Measurements from ENCODE around the gene ADARB2.
"Not testable (repeated sequence)": the region's sequence is repeated elsewhere in the genome, so short reads cannot be mapped to it uniquely, and the experiment has no call there.

The ADARB2 gene

DNA sequence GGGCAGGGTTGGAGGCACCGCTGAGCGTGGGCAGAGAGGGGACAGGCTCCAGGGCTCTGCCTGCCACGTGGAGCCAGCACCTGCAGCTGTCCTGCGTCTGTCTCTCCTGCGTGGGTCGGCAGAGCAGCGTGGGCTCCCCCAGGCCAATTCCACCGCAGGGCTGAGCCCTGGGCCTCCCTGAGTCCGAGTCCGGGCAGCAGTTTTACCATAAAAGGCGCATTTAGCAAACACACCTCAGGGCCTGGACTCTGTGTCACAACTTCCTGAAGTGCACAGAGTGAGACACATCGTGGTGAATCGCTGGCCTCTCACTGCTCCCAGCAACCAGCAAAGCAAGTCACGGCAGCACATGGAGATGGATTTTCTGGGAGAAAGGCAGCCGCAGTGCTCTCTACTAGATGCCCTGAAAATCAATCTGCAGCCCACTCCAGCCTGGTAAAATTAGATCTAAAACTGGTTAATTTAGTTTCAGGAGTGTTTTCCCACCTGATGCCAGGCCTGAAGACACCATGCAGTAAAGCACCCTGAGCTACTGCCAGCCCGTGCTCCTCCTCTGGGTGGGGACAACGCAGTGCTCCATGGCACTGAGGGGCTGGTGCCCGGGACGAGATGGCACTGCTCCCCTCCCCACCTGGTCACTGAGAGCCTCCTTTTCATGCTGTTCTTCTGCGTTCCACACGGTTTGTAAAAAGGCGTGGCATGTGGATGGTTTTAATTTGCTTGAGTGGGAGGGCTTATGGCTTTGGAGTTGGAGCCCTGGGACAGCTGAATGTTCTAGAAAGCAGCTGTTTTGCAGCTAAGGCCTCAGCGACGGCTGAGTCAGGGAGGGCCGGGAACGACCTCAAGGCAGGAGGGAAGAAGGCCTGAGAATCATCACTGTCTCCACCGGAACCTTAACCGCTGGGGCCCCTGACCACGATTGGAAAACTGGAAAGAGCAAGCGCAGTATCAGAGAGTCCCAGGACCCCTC is 336.9 kb downstream of the ADARB2 start:
- Histone ChIP-seq H3K4me3 (ENCODE audit: severe bottlenecking) (no peak overlapping the region), H3K27ac (ENCODE audit: poor library complexity, severe bottlenecking) (no peak overlapping the region), H3K9me3 (ENCODE audit: severe bottlenecking) (no peaks in the 10 kb centered on the region), H3K4me1 (ENCODE audit: insufficient read depth, poor library complexity, severe bottlenecking) (no peaks in the 10 kb centered on the region), H3K27me3 (ENCODE audit: insufficient read depth, poor library complexity, severe bottlenecking) (no peaks in the 10 kb centered on the region), H3K36me3 (ENCODE audit: low read depth) (no peaks in the 10 kb centered on the region)
- ATAC-seq (ENCODE audit: low read depth) (peak; percentile 38), DNase-seq (ENCODE audit: low spot score) (no peak)
- TF ChIP-seq, protein P1, sequence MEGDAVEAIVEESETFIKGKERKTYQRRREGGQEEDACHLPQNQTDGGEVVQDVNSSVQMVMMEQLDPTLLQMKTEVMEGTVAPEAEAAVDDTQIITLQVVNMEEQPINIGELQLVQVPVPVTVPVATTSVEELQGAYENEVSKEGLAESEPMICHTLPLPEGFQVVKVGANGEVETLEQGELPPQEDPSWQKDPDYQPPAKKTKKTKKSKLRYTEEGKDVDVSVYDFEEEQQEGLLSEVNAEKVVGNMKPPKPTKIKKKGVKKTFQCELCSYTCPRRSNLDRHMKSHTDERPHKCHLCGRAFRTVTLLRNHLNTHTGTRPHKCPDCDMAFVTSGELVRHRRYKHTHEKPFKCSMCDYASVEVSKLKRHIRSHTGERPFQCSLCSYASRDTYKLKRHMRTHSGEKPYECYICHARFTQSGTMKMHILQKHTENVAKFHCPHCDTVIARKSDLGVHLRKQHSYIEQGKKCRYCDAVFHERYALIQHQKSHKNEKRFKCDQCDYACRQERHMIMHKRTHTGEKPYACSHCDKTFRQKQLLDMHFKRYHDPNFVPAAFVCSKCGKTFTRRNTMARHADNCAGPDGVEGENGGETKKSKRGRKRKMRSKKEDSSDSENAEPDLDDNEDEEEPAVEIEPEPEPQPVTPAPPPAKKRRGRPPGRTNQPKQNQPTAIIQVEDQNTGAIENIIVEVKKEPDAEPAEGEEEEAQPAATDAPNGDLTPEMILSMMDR (IDR thresholded peaks at IDR 0.05; ENCODE audit: poor library complexity, severe bottlenecking) = no peak

DNA sequence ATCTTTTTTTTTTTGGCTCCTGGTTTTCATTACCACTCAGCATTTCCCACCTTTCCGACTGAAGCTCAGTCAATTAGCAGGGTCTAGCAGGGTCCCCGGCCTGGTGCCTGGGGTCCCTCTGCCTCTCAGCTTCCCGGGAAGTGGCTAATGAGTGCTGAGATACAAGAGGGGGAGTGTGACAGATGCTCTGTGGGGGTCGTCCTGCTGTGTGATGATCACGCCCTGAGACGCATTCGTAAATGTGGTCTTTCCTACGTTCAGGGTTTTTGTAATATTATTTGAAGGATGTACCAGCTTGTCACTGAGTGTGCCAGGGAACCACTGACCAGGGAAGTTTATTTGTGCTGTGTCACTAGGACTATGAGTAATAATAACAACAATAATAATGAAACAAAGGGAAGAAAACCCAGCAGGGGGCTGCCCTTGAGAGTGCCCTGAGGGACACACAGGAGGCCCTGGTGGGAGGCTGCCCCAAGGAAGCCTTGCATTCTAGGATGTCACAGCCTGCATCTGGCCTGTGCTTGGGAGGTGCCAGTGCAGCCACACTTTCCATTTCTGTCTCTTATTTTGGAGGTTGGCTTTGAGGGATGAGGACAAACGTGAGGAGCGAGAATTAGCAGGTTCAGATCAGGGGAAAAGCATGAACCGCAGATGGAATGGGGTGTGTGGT is 337.8 kb downstream of the ADARB2 start:
- Histone ChIP-seq H3K4me3 (ENCODE audit: severe bottlenecking) (no peak overlapping the region), H3K36me3 (ENCODE audit: low read depth) (no peaks in the 10 kb centered on the region), H3K9me3 (ENCODE audit: severe bottlenecking) (no peaks in the 10 kb centered on the region), H3K4me1 (ENCODE audit: insufficient read depth, poor library complexity, severe bottlenecking) (no peaks in the 10 kb centered on the region), H3K27me3 (ENCODE audit: insufficient read depth, poor library complexity, severe bottlenecking) (no peaks in the 10 kb centered on the region), H3K27ac (ENCODE audit: poor library complexity, severe bottlenecking) (no peak overlapping the region)
- ATAC-seq (ENCODE audit: low read depth) (no peak), DNase-seq (ENCODE audit: low spot score) (no peak)
- TF ChIP-seq, protein P1 (IDR thresholded peaks at IDR 0.05; ENCODE audit: poor library complexity, severe bottlenecking) = no peak

DNA sequence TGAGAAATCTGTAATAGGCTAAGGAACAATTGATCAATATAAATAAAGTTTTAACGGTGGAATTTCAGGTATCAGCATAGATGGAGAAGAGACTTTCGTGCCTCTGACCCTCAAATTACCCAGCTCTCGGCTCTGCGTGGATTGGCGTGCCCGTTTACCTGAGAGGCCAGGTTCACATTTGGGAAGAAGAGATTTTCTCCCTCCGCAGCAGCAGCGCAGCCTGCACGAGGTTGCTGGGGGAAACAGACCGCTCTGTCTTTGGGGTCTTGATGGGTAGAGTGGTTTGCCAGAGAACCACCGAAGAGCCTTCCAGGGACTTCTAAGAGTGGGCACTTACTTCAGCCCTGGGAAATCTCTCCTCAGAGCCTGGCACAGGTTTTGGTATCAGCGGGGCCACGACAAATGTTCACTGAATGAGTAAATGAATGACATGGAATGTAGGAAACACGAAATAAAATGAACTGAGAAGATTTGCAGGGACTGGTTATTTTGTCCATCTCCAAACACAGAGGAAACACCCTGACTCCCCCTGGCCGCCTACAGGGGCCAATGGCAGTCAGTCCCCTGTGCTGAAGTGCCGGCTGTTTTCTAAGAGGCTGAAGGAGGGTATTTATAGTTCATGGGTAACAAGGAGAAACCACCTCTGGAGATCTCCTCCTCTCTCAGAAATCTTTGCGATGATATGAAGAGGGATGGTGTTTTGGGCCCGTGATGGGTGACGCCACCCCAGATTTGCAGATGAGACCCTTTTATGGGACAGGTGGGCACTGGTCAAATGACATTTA is 338.5 kb downstream of the ADARB2 start:
- ATAC-seq (ENCODE audit: low read depth) = no peak
- TF ChIP-seq, protein P1 (IDR thresholded peaks at IDR 0.05; ENCODE audit: poor library complexity, severe bottlenecking) = no peak
- DNase-seq (ENCODE audit: low spot score) = no peak
- no peaks in the 10 kb centered on the region for H3K4me1 ChIP-seq (ENCODE audit: insufficient read depth, poor library complexity, severe bottlenecking)
- no peaks in the 10 kb centered on the region for H3K27me3 ChIP-seq (ENCODE audit: insufficient read depth, poor library complexity, severe bottlenecking)
- no peak overlapping the region for H3K4me3 ChIP-seq (ENCODE audit: severe bottlenecking)
- no peak overlapping the region for H3K27ac ChIP-seq (ENCODE audit: poor library complexity, severe bottlenecking)
- no peaks in the 10 kb centered on the region for H3K9me3 ChIP-seq (ENCODE audit: severe bottlenecking)
- no peaks in the 10 kb centered on the region for H3K36me3 ChIP-seq (ENCODE audit: low read depth)

GRCh38 chr10:1398116-1398515 is 339.2 kb downstream of the ADARB2 start:
- not testable (repeated sequence) for H3K27me3 ChIP-seq (ENCODE audit: insufficient read depth, poor library complexity, severe bottlenecking); H3K4me1 ChIP-seq (ENCODE audit: insufficient read depth, poor library complexity, severe bottlenecking); H3K4me3 ChIP-seq (ENCODE audit: severe bottlenecking); H3K36me3 ChIP-seq (ENCODE audit: low read depth); H3K9me3 ChIP-seq (ENCODE audit: severe bottlenecking); ATAC-seq (ENCODE audit: low read depth); H3K27ac ChIP-seq (ENCODE audit: poor library complexity, severe bottlenecking); DNase-seq (ENCODE audit: low spot score)

DNA sequence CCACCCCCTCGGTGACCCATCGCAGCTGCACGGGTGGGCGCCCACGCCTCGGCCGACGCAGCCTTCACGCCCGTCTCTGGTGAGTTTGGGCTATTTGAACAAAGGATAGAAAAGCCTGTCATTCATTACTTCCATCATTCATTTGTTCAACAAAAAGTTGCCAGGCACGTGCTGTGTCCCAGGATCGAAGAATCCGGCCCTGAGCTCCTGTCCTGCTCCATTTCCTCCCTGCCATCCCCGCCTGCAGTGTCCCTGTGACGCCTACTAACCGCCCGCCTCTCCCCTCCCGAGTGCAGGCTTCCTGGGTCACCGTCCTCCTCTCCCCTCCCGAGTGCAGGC is 341.1 kb downstream of the ADARB2 start:
- TF ChIP-seq, protein P1 (IDR thresholded peaks at IDR 0.05; ENCODE audit: poor library complexity, severe bottlenecking) = no peak
- ATAC-seq (ENCODE audit: low read depth) = no peak
- no peaks in the 10 kb centered on the region for H3K36me3 ChIP-seq (ENCODE audit: low read depth)

More for the DNA sequence above, 341.1 kb downstream of the ADARB2 start:
- DNase-seq (ENCODE audit: low spot score) = no peak
- no peak overlapping the region for H3K4me3 ChIP-seq (ENCODE audit: severe bottlenecking)
- no peak overlapping the region for H3K27ac ChIP-seq (ENCODE audit: poor library complexity, severe bottlenecking)
- H3K4me1 ChIP-seq (ENCODE audit: insufficient read depth, poor library complexity, severe bottlenecking) = no peaks in the 10 kb centered on the region
- no peaks in the 10 kb centered on the region for H3K9me3 ChIP-seq (ENCODE audit: severe bottlenecking)
- H3K27me3 ChIP-seq (ENCODE audit: insufficient read depth, poor library complexity, severe bottlenecking) = no peaks in the 10 kb centered on the region

Data from RWPE2 (cell line).